OCI-LY1 (cell line): ENCODE results near the gene FAM110A.
"Not testable (repeated sequence)": the region's sequence is repeated elsewhere in the genome, so short reads cannot be mapped to it uniquely, and the experiment has no call there.

Source experiments
- H2AFZ ChIP-seq: fragments of 200-600 bp; sonication (generic), shearing (Covaris generic); 2 replicates; pipeline ENCODE4 v1.6.0; 2014; ENCODE audit warnings: antibody characterized with exemption, mild to moderate bottlenecking, low read length
- H3F3A ChIP-seq: fragments of 200-600 bp; sonication (generic), shearing (Covaris generic); 2 replicates; pipeline ENCODE4 v1.6.0; 2014; ENCODE audit warnings: mild to moderate bottlenecking, antibody characterized with exemption, low read length, moderate library complexity; ENCODE audit not compliant: insufficient read depth
- H3K27ac ChIP-seq: fragments of 200-600 bp; sonication (generic); 2 replicates; pipeline ENCODE4 v1.5.1; 2014; ENCODE audit warnings: low read length, mixed run types, mild to moderate bottlenecking, low read depth; ENCODE audit not compliant: poor library complexity, severe bottlenecking
- H3K27me3 ChIP-seq: fragments of 200-600 bp; sonication (generic); 2 replicates; pipeline ENCODE4 v1.6.0; 2014; ENCODE audit warnings: antibody characterized with exemption, mild to moderate bottlenecking, low read length, moderate library complexity; ENCODE audit not compliant: insufficient read depth
- H3K36me3 ChIP-seq: fragments of 200-600 bp; sonication (generic); 2 replicates; pipeline ENCODE4 v1.6.1; 2014; ENCODE audit warnings: mild to moderate bottlenecking, antibody characterized with exemption, low read length, moderate library complexity, mixed read lengths; ENCODE audit not compliant: insufficient read depth
- H3K4me1 ChIP-seq: fragments of 200-600 bp; sonication (generic); 2 replicates; pipeline ENCODE4 v1.5.1; 2014; ENCODE audit warnings: mild to moderate bottlenecking, low read length, moderate library complexity; ENCODE audit not compliant: insufficient read depth, severe bottlenecking
- H3K4me2 ChIP-seq: fragments of 200-600 bp; sonication (generic), shearing (Covaris generic); 2 replicates; pipeline ENCODE4 v1.6.1; 2014; ENCODE audit warnings: low read length
- H3K4me3 ChIP-seq: fragments of 200-600 bp; sonication (generic); 2 replicates; pipeline ENCODE4 v1.5.1; 2014; ENCODE audit warnings: low read length, low read depth, mild to moderate bottlenecking, mixed read lengths; ENCODE audit not compliant: poor library complexity, severe bottlenecking
- H3K79me2 ChIP-seq: fragments of 200-600 bp; shearing (Covaris generic); 2 replicates; pipeline ENCODE4 v1.6.1; 2016; ENCODE audit warnings: mixed run types, low read length, mixed read lengths; ENCODE audit not compliant: insufficient read depth
- H3K9ac ChIP-seq: fragments of 200-600 bp; sonication (generic), shearing (Covaris generic); 2 replicates; pipeline ENCODE4 v1.6.1; 2014; ENCODE audit warnings: mild to moderate bottlenecking, low read length, mixed read lengths
- H3K9me2 ChIP-seq: fragments of 200-600 bp; sonication (generic), shearing (Covaris generic); 2 replicates; pipeline ENCODE4 v1.6.1; 2014; ENCODE audit warnings: low read depth, mild to moderate bottlenecking, low read length, mixed read lengths
- H3K9me3 ChIP-seq: fragments of 200-600 bp; shearing (Covaris generic); 2 replicates; pipeline ENCODE4 v1.6.1; 2014; ENCODE audit warnings: low read length, mixed read lengths
- H4K20me1 ChIP-seq: fragments of 200-600 bp; sonication (generic), shearing (Covaris generic); 2 replicates; pipeline ENCODE4 v1.6.0; 2016; ENCODE audit warnings: mild to moderate bottlenecking, low read length; ENCODE audit not compliant: insufficient read depth
- EZH2 ChIP-seq: fragments of 200-600 bp; sonication (generic), shearing (Covaris generic); IDR thresholded peaks from 2 replicates; pipeline ENCODE4 v1.8.0; 2017; ENCODE audit warnings: borderline replicate concordance, mixed run types, mild to moderate bottlenecking, antibody characterized with exemption, low read length, moderate library complexity, mixed read lengths
- TF ChIP-seq, protein P1 (sequence below): fragments of 200-600 bp; sonication (generic), shearing (Covaris generic); IDR thresholded peaks from 2 replicates; pipeline ENCODE4 v1.5.1; 2017; ENCODE audit warnings: mild to moderate bottlenecking, antibody characterized with exemption, low read length, moderate library complexity, mixed read lengths

FAM110A gene

DNA sequence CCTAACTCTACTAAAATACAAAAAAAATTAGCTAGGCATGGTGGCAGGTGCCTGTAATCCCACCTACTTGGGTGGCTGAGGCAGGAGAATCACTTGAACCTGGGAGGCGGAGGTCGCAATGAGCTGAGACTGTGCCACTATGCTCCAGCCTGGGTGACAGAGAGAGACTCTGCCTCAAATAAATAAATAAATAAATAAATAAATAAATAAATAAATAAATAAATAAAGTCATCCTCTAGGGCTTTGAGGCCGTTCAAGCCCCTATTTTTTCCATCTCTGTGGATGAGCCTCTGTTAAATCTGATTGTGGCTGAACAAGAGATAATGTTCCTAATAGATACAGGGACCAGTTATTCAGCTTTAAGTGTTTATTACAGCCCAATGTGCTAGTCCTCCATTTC, 31.8 kb upstream of the FAM110A start:
- no peaks in the 10 kb centered on the region for H4K20me1 ChIP-seq
- no peaks in the 10 kb centered on the region for H3F3A ChIP-seq
- no peak overlapping the region for H3K27ac ChIP-seq
- no peaks in the 10 kb centered on the region for H3K4me1 ChIP-seq
- H3K9me3 ChIP-seq: 0 out of 2 replicates have a peak, but pooled peaks cover 6% of the 10 kb centered on the region
- H3K27me3 ChIP-seq: no peaks in the 10 kb centered on the region
- no peak overlapping the region for H2AFZ ChIP-seq
- no peaks in the 10 kb centered on the region for H3K9me2 ChIP-seq
- no peaks in the 10 kb centered on the region for H3K79me2 ChIP-seq
- H3K4me3 ChIP-seq: no peak overlapping the region
- no peaks in the 10 kb centered on the region for H3K36me3 ChIP-seq
- H3K9ac ChIP-seq: no peak overlapping the region
- no peak overlapping the region for H3K4me2 ChIP-seq
- TF ChIP-seq, protein P1, sequence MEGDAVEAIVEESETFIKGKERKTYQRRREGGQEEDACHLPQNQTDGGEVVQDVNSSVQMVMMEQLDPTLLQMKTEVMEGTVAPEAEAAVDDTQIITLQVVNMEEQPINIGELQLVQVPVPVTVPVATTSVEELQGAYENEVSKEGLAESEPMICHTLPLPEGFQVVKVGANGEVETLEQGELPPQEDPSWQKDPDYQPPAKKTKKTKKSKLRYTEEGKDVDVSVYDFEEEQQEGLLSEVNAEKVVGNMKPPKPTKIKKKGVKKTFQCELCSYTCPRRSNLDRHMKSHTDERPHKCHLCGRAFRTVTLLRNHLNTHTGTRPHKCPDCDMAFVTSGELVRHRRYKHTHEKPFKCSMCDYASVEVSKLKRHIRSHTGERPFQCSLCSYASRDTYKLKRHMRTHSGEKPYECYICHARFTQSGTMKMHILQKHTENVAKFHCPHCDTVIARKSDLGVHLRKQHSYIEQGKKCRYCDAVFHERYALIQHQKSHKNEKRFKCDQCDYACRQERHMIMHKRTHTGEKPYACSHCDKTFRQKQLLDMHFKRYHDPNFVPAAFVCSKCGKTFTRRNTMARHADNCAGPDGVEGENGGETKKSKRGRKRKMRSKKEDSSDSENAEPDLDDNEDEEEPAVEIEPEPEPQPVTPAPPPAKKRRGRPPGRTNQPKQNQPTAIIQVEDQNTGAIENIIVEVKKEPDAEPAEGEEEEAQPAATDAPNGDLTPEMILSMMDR: no peak
- no peak for TF ChIP-seq EZH2

DNA sequence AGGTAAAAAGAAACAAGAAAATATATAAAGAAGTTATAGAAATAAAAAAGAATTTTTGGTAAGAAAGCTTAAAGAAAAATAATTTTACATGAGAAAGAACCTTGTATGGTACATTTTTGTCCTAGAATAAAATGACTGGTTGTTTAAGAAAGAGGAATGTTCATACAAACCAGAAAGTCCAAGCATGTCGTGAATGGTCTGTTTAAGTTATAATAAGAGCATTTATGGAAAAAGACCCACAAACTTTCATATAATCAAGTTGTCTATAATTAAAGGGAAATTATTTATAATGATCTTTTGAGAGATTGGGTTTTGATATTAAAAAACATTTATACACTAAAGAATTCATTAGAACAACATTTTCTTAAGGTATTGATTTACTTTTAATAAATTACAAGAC, 27.8 kb upstream of the FAM110A start:
- Histone ChIP-seq H2AFZ (no peak overlapping the region), H3K9me3 (0 out of 2 replicates have a peak, but pooled peaks cover 9% of the 10 kb centered on the region)

DNA sequence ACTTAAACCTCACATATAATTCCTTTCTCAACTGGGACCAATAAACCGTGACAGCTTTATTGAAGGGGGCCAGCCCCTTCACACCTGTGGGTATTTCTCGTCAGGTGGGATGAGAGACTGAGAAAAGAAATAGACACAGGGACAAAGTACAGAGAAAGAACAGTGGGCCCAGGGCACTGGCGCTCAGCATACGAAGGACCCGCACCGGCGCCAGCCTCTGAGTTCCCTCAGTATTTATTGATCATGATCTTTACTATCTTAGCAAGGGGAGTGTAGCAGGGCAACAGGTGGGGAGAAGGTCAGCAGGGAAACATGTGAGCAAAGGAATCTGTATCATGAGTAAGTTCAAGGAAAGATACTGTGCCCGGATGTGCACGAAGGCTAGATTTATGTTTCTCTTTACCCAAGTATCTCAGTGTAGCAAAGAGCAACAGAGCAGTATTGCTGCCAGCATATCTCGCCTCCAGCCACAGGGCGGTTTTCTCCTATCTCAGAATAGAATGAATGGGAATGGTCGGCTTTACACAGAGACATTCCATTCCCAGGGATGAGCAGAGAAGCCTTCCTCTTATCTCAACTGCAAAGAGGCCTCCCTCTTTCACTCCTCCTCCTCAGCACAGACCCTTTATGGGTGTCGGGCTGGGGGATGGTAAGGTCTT, 21.6 kb upstream of the FAM110A start:
- H3K27me3 ChIP-seq, H2AFZ ChIP-seq, H3K4me3 ChIP-seq, H3K27ac ChIP-seq, H3K9me2 ChIP-seq, H3F3A ChIP-seq, H4K20me1 ChIP-seq, H3K79me2 ChIP-seq, H3K4me1 ChIP-seq, H3K36me3 ChIP-seq, H3K9ac ChIP-seq, H3K4me2 ChIP-seq, H3K9me3 ChIP-seq: not testable (repeated sequence)

More for the DNA sequence above, 27.8 kb upstream of the FAM110A start:
- no peaks in the 10 kb centered on the region for H3K4me1 ChIP-seq
- H3K4me3 ChIP-seq: no peak overlapping the region
- TF ChIP-seq EZH2: no peak
- TF ChIP-seq, protein P1: no peak
- H3K27ac ChIP-seq: no peak overlapping the region
- no peak overlapping the region for H3K9ac ChIP-seq
- no peaks in the 10 kb centered on the region for H3K79me2 ChIP-seq
- no peaks in the 10 kb centered on the region for H3K9me2 ChIP-seq
- H4K20me1 ChIP-seq: no peaks in the 10 kb centered on the region
- no peaks in the 10 kb centered on the region for H3F3A ChIP-seq
- H3K4me2 ChIP-seq: no peak overlapping the region
- no peaks in the 10 kb centered on the region for H3K27me3 ChIP-seq
- H3K36me3 ChIP-seq: no peaks in the 10 kb centered on the region

- not testable (repeated sequence) for H3F3A ChIP-seq, H3K9ac ChIP-seq, H3K9me3 ChIP-seq, H3K4me1 ChIP-seq, H4K20me1 ChIP-seq, H3K9me2 ChIP-seq, H2AFZ ChIP-seq, H3K79me2 ChIP-seq, H3K27ac ChIP-seq, H3K27me3 ChIP-seq, H3K4me3 ChIP-seq, H3K36me3 ChIP-seq, H3K4me2 ChIP-seq
Observed at GRCh38 chr20:812435-812814, 21.1 kb upstream of the FAM110A start.
